ENCODE results near the gene CLIP4.

DNA sequence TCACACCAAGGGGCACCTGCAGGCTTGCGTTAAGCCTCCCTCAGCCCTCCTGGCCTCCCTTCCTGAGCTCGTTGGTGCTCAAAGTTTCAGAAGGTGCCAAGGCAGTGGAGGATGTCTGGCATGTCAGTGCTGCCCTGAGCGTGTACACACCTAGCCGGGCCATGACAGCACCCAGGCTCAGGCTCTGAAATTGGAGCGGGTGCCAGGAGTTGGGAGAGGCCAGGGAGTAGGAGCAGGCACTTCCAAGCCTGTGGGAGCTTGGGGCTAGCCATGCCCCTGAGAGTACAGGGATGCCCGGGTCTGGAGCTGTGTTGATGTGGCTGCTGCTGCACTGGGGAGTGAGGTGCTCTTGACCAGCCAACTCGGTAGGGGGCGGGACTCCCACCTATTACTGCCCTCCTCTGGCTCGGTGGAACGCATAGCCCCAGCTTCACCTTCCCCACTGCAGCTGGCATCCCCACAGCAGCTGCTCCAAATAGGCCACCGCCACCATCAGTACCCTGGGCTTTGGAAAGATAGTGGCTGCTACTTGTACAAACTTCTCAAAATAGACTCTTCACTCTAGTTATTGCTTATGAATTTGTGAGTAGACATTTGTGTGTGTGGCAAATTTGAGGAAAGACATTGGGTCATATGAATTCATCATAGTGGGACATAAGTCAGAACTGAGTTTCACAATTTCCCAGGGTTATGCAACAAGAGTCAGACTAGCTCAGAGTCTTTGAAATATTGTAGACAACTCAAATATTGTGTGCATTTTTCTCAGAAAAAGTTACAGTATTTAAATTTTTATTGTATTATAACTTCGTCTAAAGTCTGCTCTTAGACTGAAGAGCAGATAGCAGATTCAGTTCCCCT, 34.1 kb upstream of the CLIP4 start:
- no peak for TF ChIP-seq EZH2 (IDR thresholded peaks at IDR 0.05; ENCODE audit: low read depth, unreplicated experiment)
- TF ChIP-seq, protein P1, sequence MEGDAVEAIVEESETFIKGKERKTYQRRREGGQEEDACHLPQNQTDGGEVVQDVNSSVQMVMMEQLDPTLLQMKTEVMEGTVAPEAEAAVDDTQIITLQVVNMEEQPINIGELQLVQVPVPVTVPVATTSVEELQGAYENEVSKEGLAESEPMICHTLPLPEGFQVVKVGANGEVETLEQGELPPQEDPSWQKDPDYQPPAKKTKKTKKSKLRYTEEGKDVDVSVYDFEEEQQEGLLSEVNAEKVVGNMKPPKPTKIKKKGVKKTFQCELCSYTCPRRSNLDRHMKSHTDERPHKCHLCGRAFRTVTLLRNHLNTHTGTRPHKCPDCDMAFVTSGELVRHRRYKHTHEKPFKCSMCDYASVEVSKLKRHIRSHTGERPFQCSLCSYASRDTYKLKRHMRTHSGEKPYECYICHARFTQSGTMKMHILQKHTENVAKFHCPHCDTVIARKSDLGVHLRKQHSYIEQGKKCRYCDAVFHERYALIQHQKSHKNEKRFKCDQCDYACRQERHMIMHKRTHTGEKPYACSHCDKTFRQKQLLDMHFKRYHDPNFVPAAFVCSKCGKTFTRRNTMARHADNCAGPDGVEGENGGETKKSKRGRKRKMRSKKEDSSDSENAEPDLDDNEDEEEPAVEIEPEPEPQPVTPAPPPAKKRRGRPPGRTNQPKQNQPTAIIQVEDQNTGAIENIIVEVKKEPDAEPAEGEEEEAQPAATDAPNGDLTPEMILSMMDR (conservative IDR thresholded peaks at IDR 0.05; ENCODE audit: low read depth in 2 of 2), result no peak
- TF ChIP-seq, protein P2, sequence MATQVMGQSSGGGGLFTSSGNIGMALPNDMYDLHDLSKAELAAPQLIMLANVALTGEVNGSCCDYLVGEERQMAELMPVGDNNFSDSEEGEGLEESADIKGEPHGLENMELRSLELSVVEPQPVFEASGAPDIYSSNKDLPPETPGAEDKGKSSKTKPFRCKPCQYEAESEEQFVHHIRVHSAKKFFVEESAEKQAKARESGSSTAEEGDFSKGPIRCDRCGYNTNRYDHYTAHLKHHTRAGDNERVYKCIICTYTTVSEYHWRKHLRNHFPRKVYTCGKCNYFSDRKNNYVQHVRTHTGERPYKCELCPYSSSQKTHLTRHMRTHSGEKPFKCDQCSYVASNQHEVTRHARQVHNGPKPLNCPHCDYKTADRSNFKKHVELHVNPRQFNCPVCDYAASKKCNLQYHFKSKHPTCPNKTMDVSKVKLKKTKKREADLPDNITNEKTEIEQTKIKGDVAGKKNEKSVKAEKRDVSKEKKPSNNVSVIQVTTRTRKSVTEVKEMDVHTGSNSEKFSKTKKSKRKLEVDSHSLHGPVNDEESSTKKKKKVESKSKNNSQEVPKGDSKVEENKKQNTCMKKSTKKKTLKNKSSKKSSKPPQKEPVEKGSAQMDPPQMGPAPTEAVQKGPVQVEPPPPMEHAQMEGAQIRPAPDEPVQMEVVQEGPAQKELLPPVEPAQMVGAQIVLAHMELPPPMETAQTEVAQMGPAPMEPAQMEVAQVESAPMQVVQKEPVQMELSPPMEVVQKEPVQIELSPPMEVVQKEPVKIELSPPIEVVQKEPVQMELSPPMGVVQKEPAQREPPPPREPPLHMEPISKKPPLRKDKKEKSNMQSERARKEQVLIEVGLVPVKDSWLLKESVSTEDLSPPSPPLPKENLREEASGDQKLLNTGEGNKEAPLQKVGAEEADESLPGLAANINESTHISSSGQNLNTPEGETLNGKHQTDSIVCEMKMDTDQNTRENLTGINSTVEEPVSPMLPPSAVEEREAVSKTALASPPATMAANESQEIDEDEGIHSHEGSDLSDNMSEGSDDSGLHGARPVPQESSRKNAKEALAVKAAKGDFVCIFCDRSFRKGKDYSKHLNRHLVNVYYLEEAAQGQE (IDR thresholded peaks at IDR 0.05; ENCODE audit: unreplicated experiment), result no peak
